ENCODE data around the gene RRAS2.
"Not testable (repeated sequence)": the region's sequence is repeated elsewhere in the genome, so short reads cannot be mapped to it uniquely, and the experiment has no call there.

The RRAS2 gene

DNA sequence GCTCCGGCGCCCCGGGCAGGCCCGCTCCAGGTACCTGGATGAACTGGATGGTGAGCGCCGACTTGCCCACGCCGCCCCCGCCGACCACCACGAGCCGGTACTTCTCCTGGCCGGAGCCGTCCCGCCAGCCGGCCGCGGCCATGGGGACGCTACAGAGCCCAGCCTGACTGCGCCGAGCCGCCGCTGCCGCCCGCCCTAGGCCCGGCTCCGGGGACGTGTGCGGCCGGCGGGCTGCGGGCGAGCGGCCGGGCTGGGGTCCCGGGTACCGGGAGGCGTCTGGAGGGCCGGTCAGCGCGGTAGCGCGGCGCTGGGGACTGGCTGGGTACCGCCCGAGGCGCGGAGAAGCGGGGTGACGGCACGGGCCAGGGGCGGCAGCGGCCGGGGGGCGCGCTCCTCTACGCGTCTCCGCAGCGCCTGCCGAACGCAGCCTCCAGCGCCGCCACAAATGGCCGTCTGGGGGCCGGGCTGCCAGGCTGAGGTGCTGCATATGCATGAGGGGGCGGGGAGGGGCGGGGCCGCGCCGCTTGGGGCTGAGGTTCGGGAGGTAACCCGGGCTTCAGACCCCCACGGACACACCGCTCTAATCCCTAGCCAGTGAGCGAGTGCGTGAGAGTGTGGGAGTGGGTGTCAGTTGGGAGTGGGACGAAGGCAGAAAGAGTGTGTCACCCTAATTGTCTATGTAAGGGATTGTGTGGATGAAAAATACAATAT is at the start of gene RRAS2:
TSS of gene RRAS2 (minus strand) at position 455 of the 711 bp plus-strand sequence. CDS start at position 142, 313 bp downstream.
- peaks cover 3% of the 10 kb centered on the region; the same call in 1 of the 2 replicates for H3K4me1 ChIP-seq (ENCODE audit: control insufficient read depth, insufficient read depth, low read length)
- H3K27ac ChIP-seq (ENCODE audit: low read length) = no peak within 1 kb of the TSS
- DNase-seq (ENCODE audit: low read depth, low spot score) = no peak
- peak within 1 kb of the TSS; percentile 92 for H3K4me3 ChIP-seq (ENCODE audit: low read length)
- WGBS (ENCODE audit: insufficient coverage, insufficient read length) = no CpG with 5 or more reads among the region's 78 CpGs
- H3K9me3 ChIP-seq (ENCODE audit: control insufficient read depth, insufficient read depth, low read length) = no peaks in the 10 kb centered on the region
- H3K27me3 ChIP-seq (ENCODE audit: control insufficient read depth, insufficient read depth, low read length) = no peaks in the 10 kb centered on the region
- H3K36me3 ChIP-seq (ENCODE audit: control insufficient read depth, insufficient read depth, low read length) = no peaks in the 10 kb centered on the region

- H3K27ac ChIP-seq (ENCODE audit: low read length) = no peak overlapping the region
- WGBS (ENCODE audit: insufficient coverage, insufficient read length) = no CpG with 5 or more reads among the region's 2 CpGs
- DNase-seq (ENCODE audit: low read depth, low spot score) = no peak
- H3K36me3 ChIP-seq (ENCODE audit: control insufficient read depth, insufficient read depth, low read length) = no peaks in the 10 kb centered on the region
- H3K4me1 ChIP-seq (ENCODE audit: control insufficient read depth, insufficient read depth, low read length) = peaks cover 2% of the 10 kb centered on the region; the same call in 1 of the 2 replicates
- no peaks in the 10 kb centered on the region for H3K9me3 ChIP-seq (ENCODE audit: control insufficient read depth, insufficient read depth, low read length)
- no peaks in the 10 kb centered on the region for H3K27me3 ChIP-seq (ENCODE audit: control insufficient read depth, insufficient read depth, low read length)
- no peak overlapping the region for H3K4me3 ChIP-seq (ENCODE audit: low read length)
Measured at GRCh38 chr11:14408612-14409011, 49.6 kb upstream of the RRAS2 start.

GRCh38 chr11:14406116-14406515 is 47.1 kb upstream of the RRAS2 start:
- H3K4me3 ChIP-seq (ENCODE audit: low read length); H3K27ac ChIP-seq (ENCODE audit: low read length); H3K27me3 ChIP-seq (ENCODE audit: control insufficient read depth, insufficient read depth, low read length); H3K9me3 ChIP-seq (ENCODE audit: control insufficient read depth, insufficient read depth, low read length); DNase-seq (ENCODE audit: low read depth, low spot score); H3K4me1 ChIP-seq (ENCODE audit: control insufficient read depth, insufficient read depth, low read length); H3K36me3 ChIP-seq (ENCODE audit: control insufficient read depth, insufficient read depth, low read length): not testable (repeated sequence)
- no CpG with 5 or more reads among the region's 2 CpGs for WGBS (ENCODE audit: insufficient coverage, insufficient read length)

DNA sequence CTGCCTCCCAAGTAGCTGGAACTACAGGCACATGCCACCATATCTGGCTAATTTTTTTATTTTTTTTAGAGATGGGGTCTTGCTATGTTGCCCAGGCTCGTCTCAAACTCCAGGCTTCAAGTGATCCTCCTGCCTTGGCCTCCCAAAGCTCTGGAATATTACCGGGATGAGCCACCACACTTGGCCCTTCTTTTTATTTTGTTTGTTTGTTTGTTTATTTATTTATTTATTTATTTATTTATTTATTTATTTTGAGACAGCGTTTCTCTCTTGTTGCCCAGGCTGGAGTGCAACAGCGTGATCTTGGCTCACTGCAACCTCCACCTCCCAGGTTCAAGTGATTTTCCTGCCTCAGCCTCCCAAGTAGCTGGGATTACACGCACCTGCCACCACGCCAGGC is 44.5 kb upstream of the RRAS2 start:
- not testable (repeated sequence) for H3K4me1 ChIP-seq (ENCODE audit: control insufficient read depth, insufficient read depth, low read length); H3K27ac ChIP-seq (ENCODE audit: low read length); H3K9me3 ChIP-seq (ENCODE audit: control insufficient read depth, insufficient read depth, low read length); DNase-seq (ENCODE audit: low read depth, low spot score); H3K36me3 ChIP-seq (ENCODE audit: control insufficient read depth, insufficient read depth, low read length); H3K27me3 ChIP-seq (ENCODE audit: control insufficient read depth, insufficient read depth, low read length); H3K4me3 ChIP-seq (ENCODE audit: low read length)
- no CpG with 5 or more reads among the region's 6 CpGs for WGBS (ENCODE audit: insufficient coverage, insufficient read length)

- Histone ChIP-seq H3K36me3 (ENCODE audit: control insufficient read depth, insufficient read depth, low read length) (no peaks in the 10 kb centered on the region), H3K27me3 (ENCODE audit: control insufficient read depth, insufficient read depth, low read length) (no peaks in the 10 kb centered on the region), H3K9me3 (ENCODE audit: control insufficient read depth, insufficient read depth, low read length) (no peaks in the 10 kb centered on the region), H3K4me1 (ENCODE audit: control insufficient read depth, insufficient read depth, low read length) (no peaks in the 10 kb centered on the region), H3K27ac (ENCODE audit: low read length) (no peak overlapping the region), H3K4me3 (ENCODE audit: low read length) (no peak overlapping the region)
- WGBS (ENCODE audit: insufficient coverage, insufficient read length) = no CpG with 5 or more reads among the region's 1 CpG
- no peak for DNase-seq (ENCODE audit: low read depth, low spot score)
Measured at GRCh38 chr11:14399087-14399486, 40.1 kb upstream of the RRAS2 start.

- H3K27ac ChIP-seq (ENCODE audit: low read length) = no peak overlapping the region
- DNase-seq (ENCODE audit: low read depth, low spot score) = no peak
- no peaks in the 10 kb centered on the region for H3K27me3 ChIP-seq (ENCODE audit: control insufficient read depth, insufficient read depth, low read length)
- no peaks in the 10 kb centered on the region for H3K36me3 ChIP-seq (ENCODE audit: control insufficient read depth, insufficient read depth, low read length)
- no peaks in the 10 kb centered on the region for H3K4me1 ChIP-seq (ENCODE audit: control insufficient read depth, insufficient read depth, low read length)
- H3K9me3 ChIP-seq (ENCODE audit: control insufficient read depth, insufficient read depth, low read length) = no peaks in the 10 kb centered on the region
- H3K4me3 ChIP-seq (ENCODE audit: low read length) = no peak overlapping the region
Measured at GRCh38 chr11:14396273-14396672, 37.3 kb upstream of the RRAS2 start.

GRCh38 chr11:14393889-14394288 is 34.9 kb upstream of the RRAS2 start:
- no peak for DNase-seq (ENCODE audit: low read depth, low spot score)
- H3K4me1 ChIP-seq (ENCODE audit: control insufficient read depth, insufficient read depth, low read length) = no peaks in the 10 kb centered on the region
- no peaks in the 10 kb centered on the region for H3K27me3 ChIP-seq (ENCODE audit: control insufficient read depth, insufficient read depth, low read length)
- H3K36me3 ChIP-seq (ENCODE audit: control insufficient read depth, insufficient read depth, low read length) = no peaks in the 10 kb centered on the region
- H3K9me3 ChIP-seq (ENCODE audit: control insufficient read depth, insufficient read depth, low read length) = no peaks in the 10 kb centered on the region
- no peak overlapping the region for H3K27ac ChIP-seq (ENCODE audit: low read length)
- H3K4me3 ChIP-seq (ENCODE audit: low read length) = no peak overlapping the region
- no CpG with 5 or more reads among the region's 6 CpGs for whole genome bisulfite sequencing (ENCODE audit: insufficient coverage, insufficient read length)

DNA sequence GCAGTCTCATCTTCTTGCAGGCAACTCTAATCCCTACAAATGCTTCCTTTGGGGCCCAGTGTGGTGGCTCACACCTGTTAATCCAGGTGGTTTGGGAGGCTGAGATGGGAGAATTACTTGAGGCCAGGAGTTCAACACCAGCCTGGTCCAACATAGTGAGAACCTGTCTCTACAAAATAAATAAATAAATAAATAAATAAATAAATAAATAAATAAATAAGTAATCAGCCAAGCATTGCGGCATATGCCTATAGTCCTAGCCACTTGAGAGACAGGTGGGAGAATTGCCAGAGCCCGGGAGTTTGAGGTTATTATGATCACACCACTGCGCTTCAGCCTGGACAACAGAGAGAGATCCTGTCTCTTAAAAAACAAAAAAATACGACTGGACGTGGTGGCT is 34.1 kb upstream of the RRAS2 start:
- Histone ChIP-seq H3K9me3 (ENCODE audit: control insufficient read depth, insufficient read depth, low read length) (no peaks in the 10 kb centered on the region), H3K27me3 (ENCODE audit: control insufficient read depth, insufficient read depth, low read length) (no peaks in the 10 kb centered on the region), H3K4me3 (ENCODE audit: low read length) (no peak overlapping the region), H3K4me1 (ENCODE audit: control insufficient read depth, insufficient read depth, low read length) (no peaks in the 10 kb centered on the region), H3K27ac (ENCODE audit: low read length) (no peak overlapping the region), H3K36me3 (ENCODE audit: control insufficient read depth, insufficient read depth, low read length) (no peaks in the 10 kb centered on the region)
- no peak for DNase-seq (ENCODE audit: low read depth, low spot score)
- no CpG with 5 or more reads among the region's 5 CpGs for WGBS (ENCODE audit: insufficient coverage, insufficient read length)

GRCh38 chr11:14390669-14391068 is 31.7 kb upstream of the RRAS2 start:
- Histone ChIP-seq H3K27me3 (ENCODE audit: control insufficient read depth, insufficient read depth, low read length) (no peaks in the 10 kb centered on the region), H3K4me1 (ENCODE audit: control insufficient read depth, insufficient read depth, low read length) (no peaks in the 10 kb centered on the region), H3K9me3 (ENCODE audit: control insufficient read depth, insufficient read depth, low read length) (no peaks in the 10 kb centered on the region), H3K36me3 (ENCODE audit: control insufficient read depth, insufficient read depth, low read length) (no peaks in the 10 kb centered on the region), H3K4me3 (ENCODE audit: low read length) (no peak overlapping the region), H3K27ac (ENCODE audit: low read length) (no peak overlapping the region)
- WGBS (ENCODE audit: insufficient coverage, insufficient read length) = no CpG with 5 or more reads among the region's 1 CpG
- DNase-seq (ENCODE audit: low read depth, low spot score) = no peak

DNA sequence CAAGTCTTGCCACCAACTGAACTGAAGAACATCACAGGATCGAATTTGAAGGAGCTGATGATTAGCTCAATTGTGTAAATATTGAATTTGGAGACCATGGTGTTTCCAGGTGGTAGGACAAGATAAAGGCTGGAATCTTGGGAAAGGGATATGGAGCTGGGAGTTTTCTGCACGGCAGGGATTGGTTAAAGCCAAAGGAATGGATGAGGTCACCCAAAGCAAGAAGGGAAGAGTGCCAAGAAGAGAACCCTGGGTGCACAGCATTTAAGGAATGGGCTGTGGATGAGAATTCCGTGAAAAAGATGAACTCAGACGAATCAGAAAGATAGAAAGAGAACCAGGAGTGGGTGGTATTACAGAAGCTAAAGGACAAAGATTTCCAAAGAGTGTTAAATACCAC is 29.4 kb upstream of the RRAS2 start:
- Histone ChIP-seq H3K4me1 (ENCODE audit: control insufficient read depth, insufficient read depth, low read length) (no peaks in the 10 kb centered on the region), H3K9me3 (ENCODE audit: control insufficient read depth, insufficient read depth, low read length) (no peaks in the 10 kb centered on the region), H3K27ac (ENCODE audit: low read length) (no peak overlapping the region), H3K27me3 (ENCODE audit: control insufficient read depth, insufficient read depth, low read length) (no peaks in the 10 kb centered on the region), H3K4me3 (ENCODE audit: low read length) (no peak overlapping the region), H3K36me3 (ENCODE audit: control insufficient read depth, insufficient read depth, low read length) (no peaks in the 10 kb centered on the region)
- no peak for DNase-seq (ENCODE audit: low read depth, low spot score)
- WGBS (ENCODE audit: insufficient coverage, insufficient read length) = no CpG with 5 or more reads among the region's 4 CpGs

GRCh38 chr11:14386895-14387480 is 28.0 kb upstream of the RRAS2 start:
- peak; percentile 58 for DNase-seq (ENCODE audit: low read depth, low spot score)
- Histone ChIP-seq H3K27me3 (ENCODE audit: control insufficient read depth, insufficient read depth, low read length) (no peaks in the 10 kb centered on the region), H3K4me3 (ENCODE audit: low read length) (no peak overlapping the region), H3K9me3 (ENCODE audit: control insufficient read depth, insufficient read depth, low read length) (no peaks in the 10 kb centered on the region), H3K27ac (ENCODE audit: low read length) (no peak overlapping the region), H3K36me3 (ENCODE audit: control insufficient read depth, insufficient read depth, low read length) (no peaks in the 10 kb centered on the region), H3K4me1 (ENCODE audit: control insufficient read depth, insufficient read depth, low read length) (no peaks in the 10 kb centered on the region)
- WGBS (ENCODE audit: insufficient coverage, insufficient read length) = no CpG with 5 or more reads among the region's 4 CpGs
